Measurements from ENCODE around the gene YY1.

YY1 gene

GRCh38 chr14:100317912-100318808 is 79.2 kb downstream of the YY1 start:
- CTCF ChIA-PET: interaction anchor here (0.6 kb wide), 1 partner anchor 346 kb away, joined by 3 read pairs; no protein-coding TSS in a partner anchor
- TF ChIP-seq ZNF37A (tag by site-specific recombination; IDR thresholded peaks at IDR 0.05) (no peak), HOXC10 (CRISPR knock-in tag; IDR thresholded peaks at IDR 0.05) (no peak), ZNF600 (tag by site-specific recombination; IDR thresholded peaks at IDR 0.05) (no peak), ZBTB17 (tag by site-specific recombination; IDR thresholded peaks at IDR 0.05) (no peak), ZNF394 (tag by site-specific recombination; IDR thresholded peaks at IDR 0.05; ENCODE audit: borderline replicate concordance) (no peak), ZFP41 (tag by site-specific recombination; IDR thresholded peaks at IDR 0.05; ENCODE audit: borderline replicate concordance) (no peak), ZNF514 (tag by site-specific recombination; IDR thresholded peaks at IDR 0.05) (no peak), ZNF280D (tag by site-specific recombination; IDR thresholded peaks at IDR 0.05) (no peak), KLF9 (tag by site-specific recombination; IDR thresholded peaks at IDR 0.05; ENCODE audit: low read depth) (no peak), SP7 (tag by site-specific recombination; IDR thresholded peaks at IDR 0.05) (no peak), INSM2 (tag by site-specific recombination; IDR thresholded peaks at IDR 0.05) (no peak), ZBTB8A (tag by site-specific recombination; IDR thresholded peaks at IDR 0.05) (no peak), ZNF426 (tag by site-specific recombination; IDR thresholded peaks at IDR 0.05) (no peak), ZBTB26 (tag by site-specific recombination; optimal IDR thresholded peaks at IDR 0.05) (no peak)
- H3K36me3 ChIP-seq (ENCODE audit: control insufficient read depth in 2 of 2, insufficient read depth in 1 of 2, low read length in 2 of 2): no peaks in the 10 kb centered on the region
- POLR2A ChIA-PET: no interaction called here
- no peak overlapping the region for H3K4me3 ChIP-seq (ENCODE audit: low read depth, low read length)
- H3K9me3 ChIP-seq (ENCODE audit: control insufficient read depth, insufficient read depth, low read depth, low read length): no peaks in the 10 kb centered on the region
- no peaks in the 10 kb centered on the region for H3K4me1 ChIP-seq (ENCODE audit: control insufficient read depth, insufficient read depth, low read length)
- H3K27ac ChIP-seq (ENCODE audit: extremely low read depth, low read depth, low read length): no peak overlapping the region

GRCh38 chr14:100320157-100320856 is 81.4 kb downstream of the YY1 start:
- no peak overlapping the region for H3K4me3 ChIP-seq (ENCODE audit: low read depth, low read length)
- no peaks in the 10 kb centered on the region for H3K9me3 ChIP-seq (ENCODE audit: control insufficient read depth, insufficient read depth, low read depth, low read length)
- H3K27ac ChIP-seq (ENCODE audit: extremely low read depth, low read depth, low read length): no peak overlapping the region
- TF ChIP-seq ZNF768 (tag by site-specific recombination; IDR thresholded peaks at IDR 0.05) (no peak), ZBTB17 (tag by site-specific recombination; IDR thresholded peaks at IDR 0.05) (0 out of 2 replicates have a peak, but pooled peaks have one; percentile 20), ZNF221 (tag by site-specific recombination; IDR thresholded peaks at IDR 0.05; ENCODE audit: borderline replicate concordance) (no peak), ZBTB1 (tag by site-specific recombination; IDR thresholded peaks at IDR 0.05) (no peak), ZFHX2 (tag by site-specific recombination; conservative IDR thresholded peaks at IDR 0.05) (0 out of 2 replicates have a peak, but pooled peaks have one; percentile 15), ZNF37A (tag by site-specific recombination; IDR thresholded peaks at IDR 0.05) (no peak), ZXDB (tag by site-specific recombination; IDR thresholded peaks at IDR 0.05) (no peak), ZNF529 (tag by site-specific recombination; IDR thresholded peaks at IDR 0.05; ENCODE audit: insufficient replicate concordance) (no peak), ZNF623 (tag by site-specific recombination; IDR thresholded peaks at IDR 0.05) (no peak), ZNF366 (tag by site-specific recombination; conservative IDR thresholded peaks at IDR 0.05) (peak; percentile 97)
- POLR2A ChIA-PET: no interaction called here
- H3K36me3 ChIP-seq (ENCODE audit: control insufficient read depth in 2 of 2, insufficient read depth in 1 of 2, low read length in 2 of 2): no peaks in the 10 kb centered on the region
- CTCF ChIA-PET: no interaction called here
- no peaks in the 10 kb centered on the region for H3K4me1 ChIP-seq (ENCODE audit: control insufficient read depth, insufficient read depth, low read length)

Data from HEK293 (cell line).